GM12865 (cell line): ENCODE data around the gene SEC14L1.

Source experiments
- DNase-seq: peaks from one replicate; pipeline ENCODE4 v3.0.0; 2010; ENCODE audit warnings: low read depth
- H3K4me3 ChIP-seq: 2 replicates; pipeline ENCODE4 v1.5.1; 2011; ENCODE audit warnings: mild to moderate bottlenecking, low read depth, low read length, control low read depth
- CTCF ChIP-seq: IDR thresholded peaks from 2 replicates; pipeline ENCODE4 v1.5.1; 2011; ENCODE audit warnings: low read length, control low read depth, low read depth, inconsistent platforms; ENCODE audit not compliant: insufficient read depth; ENCODE audit errors: missing control alignments

SEC14L1 gene

GRCh38 chr17:77163511-77164280 is 22.9 kb downstream of the SEC14L1 start:
- no peak overlapping the region for H3K4me3 ChIP-seq
- DNase-seq: no peak

GRCh38 chr17:77164483-77165091 is 23.8 kb downstream of the SEC14L1 start:
- no peak overlapping the region for H3K4me3 ChIP-seq
- DNase-seq: no peak
- TF ChIP-seq CTCF: no peak

More at GRCh38 chr17:77163511-77164280, 22.9 kb downstream of the SEC14L1 start:
- TF ChIP-seq CTCF: no peak

GRCh38 chr17:77165577-77165976 is 24.8 kb downstream of the SEC14L1 start:
- no peak for DNase-seq
- TF ChIP-seq CTCF: no peak
- no peak overlapping the region for H3K4me3 ChIP-seq

- DNase-seq: no peak
- H3K4me3 ChIP-seq: no peak overlapping the region
Observed at GRCh38 chr17:77167472-77168306, 26.9 kb downstream of the SEC14L1 start.

GRCh38 chr17:77173104-77173503 is 32.3 kb downstream of the SEC14L1 start:
- DNase-seq: no peak
- H3K4me3 ChIP-seq: no peak overlapping the region
- TF ChIP-seq CTCF: no peak

More at GRCh38 chr17:77167472-77168306, 26.9 kb downstream of the SEC14L1 start:
- TF ChIP-seq CTCF: no peak

GRCh38 chr17:77174928-77175661 is 34.3 kb downstream of the SEC14L1 start:
- DNase-seq: no peak
- no peak overlapping the region for H3K4me3 ChIP-seq
- TF ChIP-seq CTCF: no peak
